AG04450 (cell line): ENCODE data around the gene XPR1. TPM values are rescaled to one million over a fixed set of nuclear protein-coding genes. Genes with fewer than 3 reads are reported as not detected.

Experiments used
- CTCF ChIA-PET: fragments of 300-600, 350-600 bp; formaldehyde crosslinking; extraction: SDS; loops from one replicate; lab custom pipeline; 2022; ENCODE audit warnings: antibody characterized with exemption, inconsistent platforms; lab: Charles Lee
- POLR2A ChIA-PET: fragments of 350-600 bp; formaldehyde crosslinking; extraction: SDS; loops from one replicate; lab custom pipeline; 2021; ENCODE audit warnings: antibody characterized with exemption, inconsistent platforms; lab: Yijun Ruan, JAX
- DNase-seq: peaks from one replicate; pipeline ENCODE4 v3.0.0-alpha.2; 2011; ENCODE audit warnings: low read depth, low spot score
- H3K27ac ChIP-seq: one replicate; pipeline ENCODE4 v1.5.1; 2012; ENCODE audit warnings: low read depth, low read length, control low read depth
- H3K27me3 ChIP-seq: one replicate; pipeline ENCODE4 v1.6.0; 2012; ENCODE audit warnings: low read length; ENCODE audit not compliant: control insufficient read depth, insufficient read depth
- H3K4me3 ChIP-seq: 2 replicates; pipeline ENCODE4 v1.5.1; 2011; ENCODE audit warnings: mild to moderate bottlenecking, low read depth, low read length, control low read depth
- H3K9me3 ChIP-seq: 2 replicates; pipeline ENCODE4 v1.5.1; 2012; ENCODE audit warnings: low read length; ENCODE audit not compliant: control insufficient read depth, insufficient read depth
- CTCF ChIP-seq: IDR thresholded peaks from 2 replicates; pipeline ENCODE4 v1.5.1; 2011; ENCODE audit warnings: low read depth, low read length, control low read depth, inconsistent platforms
- polyA plus RNA-seq: library from polyadenylated mRNA; depleted of rRNA; stranded (reverse); fragments of >200 nt; gene quantifications from 2 replicates; pipeline ENCODE4 v1.2.3, GENCODE V29; 2011

Gene XPR1
- polyA plus RNA-seq, 1 experiment: 63.2 TPM

DNA sequence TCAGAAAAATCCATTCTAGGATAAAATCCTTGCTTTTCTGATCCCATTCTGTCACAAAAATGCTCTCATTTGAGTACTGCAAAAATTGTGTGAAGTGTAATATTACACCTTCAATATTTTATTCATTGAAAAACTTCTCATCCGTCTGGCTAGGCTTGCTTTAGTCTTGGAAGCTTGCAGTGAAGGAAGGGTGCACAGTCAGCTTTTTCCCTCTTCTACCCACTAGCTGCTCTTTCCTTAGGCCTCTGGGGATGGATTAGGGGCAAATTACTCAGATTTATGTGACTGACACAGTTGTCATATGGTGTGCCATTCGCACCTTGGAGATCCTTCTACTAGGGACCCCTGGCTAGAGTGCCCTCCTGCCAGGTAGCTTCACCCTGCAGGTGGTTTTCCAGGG is 40.9 kb upstream of the XPR1 start:
- ChIA-PET POLR2A (no interaction called here), CTCF (no interaction called here)
- Histone ChIP-seq H3K4me3 (no peak overlapping the region), H3K27me3 (peaks cover 3% of the 10 kb centered on the region), H3K9me3 (peaks cover 5% of the 10 kb centered on the region), H3K27ac (no peak overlapping the region)
- TF ChIP-seq CTCF: no peak
- no peak for DNase-seq

DNA sequence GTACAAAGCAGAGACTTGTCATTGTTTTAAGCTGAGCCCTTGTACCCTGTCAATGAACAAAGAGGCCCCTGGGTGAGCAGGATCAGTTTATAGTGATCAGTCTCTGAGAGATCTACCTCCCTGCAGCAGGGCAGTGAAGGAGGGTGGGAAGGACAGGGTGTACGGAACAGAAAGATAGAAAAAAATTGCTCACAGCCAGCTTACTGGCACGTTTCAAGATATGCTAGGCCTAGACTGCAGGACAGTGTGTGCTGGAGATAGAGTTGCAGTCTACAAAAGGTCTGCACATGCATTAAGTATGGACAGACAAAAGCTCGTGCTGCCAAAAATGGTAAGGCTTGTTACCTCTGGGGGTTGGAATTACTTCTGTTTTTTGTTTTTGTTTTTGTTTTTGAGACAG is 38.4 kb upstream of the XPR1 start:
- POLR2A ChIA-PET: no interaction called here

GRCh38 chr1:180594723-180595122 is 37.1 kb upstream of the XPR1 start:
- no peak for TF ChIP-seq CTCF
- Histone ChIP-seq H3K4me3 (no peak overlapping the region), H3K27me3 (peaks cover 3% of the 10 kb centered on the region), H3K9me3 (no peaks in the 10 kb centered on the region), H3K27ac (no peak overlapping the region)
- no peak for DNase-seq
- ChIA-PET POLR2A (no interaction called here), CTCF (no interaction called here)

More for the DNA sequence above, 38.4 kb upstream of the XPR1 start:
- H3K4me3 ChIP-seq: no peak overlapping the region
- H3K27me3 ChIP-seq: peaks cover 3% of the 10 kb centered on the region
- DNase-seq: no peak
- H3K27ac ChIP-seq: no peak overlapping the region
- TF ChIP-seq CTCF: no peak
- CTCF ChIA-PET: no interaction called here
- H3K9me3 ChIP-seq: peaks cover 5% of the 10 kb centered on the region

DNA sequence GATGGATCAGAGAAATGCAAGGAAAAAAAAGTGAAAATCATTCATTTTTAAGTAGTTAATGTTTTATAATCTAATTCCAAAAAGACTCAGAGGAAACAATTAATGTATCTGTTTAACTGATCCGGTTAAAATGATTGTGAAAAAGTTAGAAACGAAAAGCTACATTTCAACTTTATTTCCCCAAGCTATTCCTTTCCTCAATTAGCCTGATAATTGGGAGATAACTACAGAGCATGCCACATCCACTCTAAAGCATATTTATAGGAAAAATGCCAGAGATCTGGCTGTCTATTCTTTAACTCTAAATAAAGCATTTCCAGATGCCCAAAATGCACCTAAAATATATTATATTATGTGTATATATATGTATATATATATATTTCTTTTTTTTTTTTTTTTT is 35.9 kb upstream of the XPR1 start:
- DNase-seq: no peak
- POLR2A ChIA-PET: no interaction called here
- TF ChIP-seq CTCF: no peak

DNA sequence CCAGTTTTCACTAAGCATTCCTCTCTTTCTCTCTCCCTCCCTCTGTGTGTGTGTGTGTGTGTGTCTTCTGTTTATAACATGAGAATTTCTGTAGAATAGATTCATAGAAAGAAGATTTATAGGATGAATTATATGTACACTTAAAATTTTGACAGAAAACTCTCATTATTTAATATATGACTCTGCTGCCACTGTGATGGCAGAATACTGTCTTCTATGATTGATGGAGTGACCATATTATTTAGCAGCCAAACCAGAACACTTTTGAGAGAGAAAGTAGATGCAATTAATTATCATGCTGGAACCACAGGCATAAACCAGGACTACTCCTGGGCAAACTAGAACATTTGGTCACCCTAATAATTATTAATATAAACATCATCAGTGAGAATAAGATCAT is 34.3 kb upstream of the XPR1 start:
- Histone ChIP-seq H3K4me3 (no peak overlapping the region), H3K9me3 (no peaks in the 10 kb centered on the region), H3K27me3 (peaks cover 3% of the 10 kb centered on the region), H3K27ac (no peak overlapping the region)
- CTCF ChIA-PET: no interaction called here
- POLR2A ChIA-PET: no interaction called here
- no peak for DNase-seq
- no peak for TF ChIP-seq CTCF

More for the DNA sequence above, 35.9 kb upstream of the XPR1 start:
- Histone ChIP-seq H3K4me3 (no peak overlapping the region), H3K27me3 (peaks cover 3% of the 10 kb centered on the region), H3K9me3 (no peaks in the 10 kb centered on the region), H3K27ac (no peak overlapping the region)
- CTCF ChIA-PET: interaction anchor here (1.2 kb wide), 1 partner anchor 11 kb away, joined by 3 read pairs; no protein-coding TSS in a partner anchor
